Keratinocyte (primary cell): ENCODE measurements around the gene TPD52L1.

Experiments used
- CTCF ChIP-seq, 3 experiments: IDR thresholded peaks in 1 of 3; conservative IDR thresholded peaks in 1 of 3; optimal IDR thresholded peaks in 1 of 3; 2 replicates in 2 of 3; 3 replicates in 1 of 3; pipeline versions ENCODE3 to v1.5.1; 2011; ENCODE audit warnings: low read length in 3 of 3, mild to moderate bottlenecking in 3 of 3, moderate library complexity in 2 of 3, control low read depth in 1 of 3, inconsistent platforms in 1 of 3; ENCODE audit not compliant: insufficient read depth in 2 of 3; ENCODE audit errors: extremely low read depth in 1 of 3
- EZH2 ChIP-seq: IDR thresholded peaks from one replicate; pipeline ENCODE4 v1.6.1; 2012; ENCODE audit warnings: inconsistent platforms, mild to moderate bottlenecking, low read length, moderate library complexity

GRCh38 chr6:125132058-125132457 is 21.5 kb upstream of the TPD52L1 start:
- TF ChIP-seq CTCF (optimal IDR thresholded peaks at IDR 0.05 in 1 of 3, IDR thresholded peaks at IDR 0.05 in 1 of 3, conservative IDR thresholded peaks at IDR 0.05 in 1 of 3; ENCODE audit: extremely low read depth in 1 of 3, insufficient read depth in 2 of 3, low read length in 3 of 3), result no peak
- TF ChIP-seq EZH2, result no peak
